NCI-H82 (cell line): Measurements from ENCODE around the gene ABCG4.
"Not testable (repeated sequence)": the region's sequence is repeated elsewhere in the genome, so short reads cannot be mapped to it uniquely, and the experiment has no call there.

Experiments used
- DNase-seq: peaks from one replicate; lab custom pipeline; 2025; lab: John Stamatoyannopoulos, UW

The ABCG4 gene

GRCh38 chr11:119116235-119116594 is 32.6 kb upstream of the ABCG4 start:
- DNase-seq: no peak

GRCh38 chr11:119116601-119117000 is 32.3 kb upstream of the ABCG4 start:
- no peak for DNase-seq

GRCh38 chr11:119117004-119117706 is 31.7 kb upstream of the ABCG4 start:
- no peak for DNase-seq

- no peak for DNase-seq
These were observed 30.6 kb upstream of the ABCG4 start for GRCh38 chr11:119118227-119118626.

GRCh38 chr11:119118946-119119345 is 29.9 kb upstream of the ABCG4 start:
- DNase-seq: no peak

- peak; percentile 59 for DNase-seq
These were observed 28.2 kb upstream of the ABCG4 start for GRCh38 chr11:119120639-119121007.

GRCh38 chr11:119121008-119121810 is 27.6 kb upstream of the ABCG4 start, which contains the start of gene HINFP:
TSS of gene HINFP (plus strand) at chr11:119121580. CDS start at chr11:119126945, 5,365 bp downstream.
- peak; percentile 99 for DNase-seq

GRCh38 chr11:119121811-119122124 is 27.1 kb upstream of the ABCG4 start:
- DNase-seq: no peak

- DNase-seq: no peak
These were observed 23.0 kb upstream of the ABCG4 start for GRCh38 chr11:119125821-119126220.

- no peak for DNase-seq
These were observed 22.1 kb upstream of the ABCG4 start for GRCh38 chr11:119126675-119127268.

GRCh38 chr11:119130662-119131061 is 18.2 kb upstream of the ABCG4 start:
- DNase-seq: no peak

GRCh38 chr11:119134389-119134978 is 14.4 kb upstream of the ABCG4 start:
- peak; percentile 10 for DNase-seq

- not testable (repeated sequence) for DNase-seq
These were observed 9.6 kb upstream of the ABCG4 start for GRCh38 chr11:119139276-119139675.

GRCh38 chr11:119144825-119145486 is 3.9 kb upstream of the ABCG4 start:
- peak; percentile 96 for DNase-seq

GRCh38 chr11:119145551-119145950 is 3.3 kb upstream of the ABCG4 start:
- no peak for DNase-seq

GRCh38 chr11:119147604-119148333 is 1.1 kb upstream of the ABCG4 start:
- peak; percentile 95 for DNase-seq

GRCh38 chr11:119148720-119149017 is 183 bp upstream of the ABCG4 start:
- DNase-seq: peak; percentile 58

- DNase-seq: no peak
These were observed 979 bp downstream of the ABCG4 start for GRCh38 chr11:119149786-119150275.

- no peak for DNase-seq
These were observed 3.2 kb downstream of the ABCG4 start for GRCh38 chr11:119152043-119152442.

GRCh38 chr11:119152604-119153003 is 3.8 kb downstream of the ABCG4 start:
- DNase-seq: no peak

- peak; percentile 11 for DNase-seq
These were observed 4.4 kb downstream of the ABCG4 start for GRCh38 chr11:119153049-119153818.
